H1 (cell line): ENCODE data around the gene CROCC2. TPM values are rescaled to one million over a fixed set of nuclear protein-coding genes. Genes with fewer than 3 reads are reported as not detected.

Experiments used
- CTCF ChIA-PET: fragments of 300-600 bp; sonication (Branson Sonifier 250); formaldehyde crosslinking; loops from one replicate; lab custom pipeline; 2021; ENCODE audit not compliant: partially characterized antibody; lab: Charles Lee
- POLR2A ChIA-PET: fragments of 300-600 bp; sonication (Branson Sonifier 250); formaldehyde crosslinking; loops from one replicate; lab custom pipeline; 2021; ENCODE audit warnings: inconsistent platforms; ENCODE audit not compliant: partially characterized antibody; lab: Charles Lee
- DNase-seq, 2 experiments: peaks; one replicate each; pipeline versions ENCODE4 v3.0.0 to v3.0.0-alpha.2; 2010 to 2022; ENCODE audit warnings: low spot score in 2 of 2, low read depth in 1 of 2, mixed read lengths in 1 of 2
- FAIRE-seq: peaks from 2 replicates; lab custom pipeline; 2011; peaks lifted over from hg19 to GRCh38; lab: Jason Lieb, UNC
- H2AFZ ChIP-seq: 2 replicates; pipeline ENCODE4 v1.8.1; 2012; ENCODE audit warnings: low read length, inconsistent platforms
- H2AK5ac ChIP-seq: 2 replicates; pipeline ENCODE4 v1.6.1; 2013; ENCODE audit warnings: low read depth, low read length
- H2BK120ac ChIP-seq: replicated peaks from 2 replicates; pipeline ENCODE3; 2013; ENCODE audit warnings: low read depth, low read length, inconsistent platforms
- H2BK12ac ChIP-seq: 2 replicates; pipeline ENCODE4 v1.6.1; 2013; ENCODE audit warnings: low read depth, low read length
- H2BK15ac ChIP-seq: 2 replicates; pipeline ENCODE4 v1.6.1; 2013; ENCODE audit warnings: low read length
- H2BK20ac ChIP-seq: 2 replicates; pipeline ENCODE4 v1.6.1; 2013; ENCODE audit warnings: low read length
- H2BK5ac ChIP-seq: 2 replicates; pipeline ENCODE4 v1.6.1; 2013; ENCODE audit warnings: low read depth, low read length
- H3K14ac ChIP-seq: 2 replicates; pipeline ENCODE4 v1.6.1; 2013; ENCODE audit warnings: inconsistent platforms; ENCODE audit not compliant: insufficient read length
- H3K18ac ChIP-seq: 2 replicates; pipeline ENCODE4 v1.6.1; 2013; ENCODE audit warnings: low read length; ENCODE audit errors: extremely low read depth
- H3K23ac ChIP-seq: 2 replicates; pipeline ENCODE4 v1.6.1; 2013; ENCODE audit warnings: inconsistent platforms; ENCODE audit not compliant: insufficient read length
- H3K23me2 ChIP-seq: 2 replicates; pipeline ENCODE4 v1.6.1; 2013; ENCODE audit warnings: low read depth, low read length
- H3K27ac ChIP-seq: 2 replicates; pipeline ENCODE4 v1.6.1; 2011; ENCODE audit warnings: low read depth, low read length, inconsistent platforms
- H3K27me3 ChIP-seq, 4 experiments: replicated peaks in 1 of 4; 1 replicate in 1 of 4; 2 replicates in 3 of 4; pipeline versions ENCODE4 v1.6.1 to v1.8.1; 2011 to 2013; ENCODE audit warnings: low read length in 3 of 4, mild to moderate bottlenecking in 3 of 4, inconsistent platforms in 2 of 4, mixed read lengths in 2 of 4, moderate library complexity in 1 of 4; ENCODE audit not compliant: control insufficient read depth in 3 of 4, insufficient read depth in 3 of 4; ENCODE audit errors: extremely low read depth in 1 of 4
- H3K36me3 ChIP-seq, 4 experiments: 2 replicates each; pipeline versions ENCODE4 v1.6.1 to v1.8.1; 2011 to 2013; ENCODE audit warnings: mild to moderate bottlenecking in 4 of 4, low read length in 3 of 4, moderate library complexity in 2 of 4, control low read depth in 1 of 4, inconsistent platforms in 1 of 4; ENCODE audit not compliant: insufficient read depth in 4 of 4, control insufficient read depth in 2 of 4
- H3K4ac ChIP-seq: replicated peaks from 2 replicates; pipeline ENCODE3; 2013; ENCODE audit warnings: low read length, low read depth, mixed read lengths, inconsistent platforms; ENCODE audit not compliant: insufficient read length
- H3K4me1 ChIP-seq, 4 experiments: replicated peaks in 1 of 4; 1 replicate in 1 of 4; 2 replicates in 3 of 4; pipeline versions ENCODE4 v1.6.1 to v1.8.1; 2011 to 2013; ENCODE audit warnings: low read length in 3 of 4, inconsistent platforms in 2 of 4, mixed read lengths in 1 of 4; ENCODE audit not compliant: insufficient read depth in 4 of 4, control insufficient read depth in 3 of 4
- H3K4me2 ChIP-seq, 2 experiments: 2 replicates each; pipeline versions ENCODE4 v1.6.1 to v1.8.1; 2011 to 2013; ENCODE audit warnings: low read depth in 2 of 2, low read length in 2 of 2, control low read depth in 1 of 2, inconsistent platforms in 1 of 2, mild to moderate bottlenecking in 1 of 2; ENCODE audit not compliant: insufficient read depth in 1 of 2
- H3K4me3 ChIP-seq, 4 experiments: fragments of 200-600, 300-600 bp in 1 of 4; sonication (generic), shearing (Covaris generic), sonication (Bioruptor Twin) in 1 of 4; 2 replicates each; pipeline versions ENCODE4 v1.5.1 to v1.8.1; 2011 to 2016; ENCODE audit warnings: low read length in 4 of 4, low read depth in 3 of 4, control low read depth in 2 of 4, inconsistent platforms in 2 of 4, mild to moderate bottlenecking in 2 of 4, mixed read lengths in 1 of 4, moderate library complexity in 1 of 4; ENCODE audit not compliant: insufficient read depth in 2 of 4; ENCODE audit errors: extremely low read depth in 1 of 4
- H3K56ac ChIP-seq: replicated peaks from 2 replicates; pipeline ENCODE3; 2013; ENCODE audit warnings: low read depth, mild to moderate bottlenecking, mixed read lengths, low read length, inconsistent platforms; ENCODE audit not compliant: insufficient read length
- H3K79me1 ChIP-seq: 2 replicates; pipeline ENCODE4 v1.6.1; 2013; ENCODE audit warnings: low read depth, low read length, control low read depth
- H3K79me2 ChIP-seq, 2 experiments: 2 replicates each; pipeline versions ENCODE4 v1.6.1 to v1.8.1; 2012 to 2013; ENCODE audit warnings: low read length in 2 of 2, mild to moderate bottlenecking in 2 of 2, inconsistent platforms in 1 of 2; ENCODE audit not compliant: insufficient read depth in 2 of 2, control insufficient read depth in 1 of 2
- H3K9ac ChIP-seq, 4 experiments: replicated peaks in 1 of 4; 1 replicate in 1 of 4; 2 replicates in 3 of 4; pipeline versions ENCODE4 v1.6.1 to v1.8.1; 2011 to 2013; ENCODE audit warnings: low read depth in 3 of 4, low read length in 3 of 4, control low read depth in 2 of 4, mild to moderate bottlenecking in 2 of 4, moderate library complexity in 2 of 4, inconsistent platforms in 1 of 4; ENCODE audit errors: extremely low read depth in 1 of 4
- H3K9me3 ChIP-seq, 2 experiments: 2 replicates each; pipeline versions ENCODE4 v1.6.1 to v1.8.1; 2012 to 2013; ENCODE audit warnings: mild to moderate bottlenecking in 2 of 2, moderate library complexity in 2 of 2, control low read depth in 1 of 2, inconsistent platforms in 1 of 2, low read depth in 1 of 2, low read length in 1 of 2, mixed read lengths in 1 of 2; ENCODE audit not compliant: insufficient read depth in 2 of 2
- H4K20me1 ChIP-seq, 2 experiments: replicated peaks in 1 of 2; 2 replicates each; pipeline versions ENCODE3 to v1.8.1; 2011 to 2013; ENCODE audit warnings: inconsistent platforms in 2 of 2, low read length in 2 of 2, mild to moderate bottlenecking in 1 of 2; ENCODE audit not compliant: insufficient read depth in 2 of 2, control insufficient read depth in 1 of 2
- H4K5ac ChIP-seq: 2 replicates; pipeline ENCODE4 v1.6.1; 2013; ENCODE audit warnings: low read length, low read depth, mixed read lengths, inconsistent platforms; ENCODE audit not compliant: insufficient read length
- H4K8ac ChIP-seq: 2 replicates; pipeline ENCODE4 v1.8.0; 2013; ENCODE audit warnings: mild to moderate bottlenecking, moderate library complexity, low read length, inconsistent platforms; ENCODE audit not compliant: insufficient read depth; ENCODE audit errors: extremely low read depth
- H4K91ac ChIP-seq: replicated peaks from 2 replicates; pipeline ENCODE3; 2013; ENCODE audit warnings: low read length, mixed read lengths, inconsistent platforms; ENCODE audit not compliant: insufficient read length
- ATF3 ChIP-seq: IDR thresholded peaks from 2 replicates; pipeline ENCODE4 v1.6.1; 2011; ENCODE audit warnings: low read depth, mild to moderate bottlenecking, low read length; ENCODE audit not compliant: insufficient read depth
- BCL11A ChIP-seq, 2 experiments: IDR thresholded peaks; one replicate each; pipeline ENCODE4 v1.6.1; 2011; ENCODE audit warnings: low read depth in 2 of 2, low read length in 2 of 2, mild to moderate bottlenecking in 2 of 2
- BRCA1 ChIP-seq: IDR thresholded peaks from 2 replicates; pipeline ENCODE4 v1.6.1; 2012; ENCODE audit warnings: low read depth, low read length, improper control_type of control experiment
- CHD2 ChIP-seq: IDR thresholded peaks from 2 replicates; pipeline ENCODE4 v1.6.1; 2012; ENCODE audit warnings: low read length, improper control_type of control experiment
- EGR1 ChIP-seq: IDR thresholded peaks from 2 replicates; pipeline ENCODE4 v1.6.1; 2011; ENCODE audit warnings: low read depth, low read length, borderline replicate concordance
- GTF2F1 ChIP-seq: IDR thresholded peaks from 2 replicates; pipeline ENCODE4 v1.6.1; 2012; ENCODE audit warnings: low read depth, low read length, improper control_type of control experiment, borderline replicate concordance
- HDAC6 ChIP-seq: IDR thresholded peaks from one replicate; pipeline ENCODE4 v1.7.1; 2012; ENCODE audit warnings: low read depth, mild to moderate bottlenecking, inconsistent platforms, low read length, moderate library complexity
- JUND ChIP-seq: IDR thresholded peaks from 2 replicates; pipeline ENCODE4 v1.6.1; 2011; ENCODE audit warnings: mild to moderate bottlenecking, improper control_type of control experiment, low read length
- MAFK ChIP-seq: IDR thresholded peaks from 2 replicates; pipeline ENCODE4 v1.6.1; 2012; ENCODE audit warnings: low read depth, mild to moderate bottlenecking, improper control_type of control experiment, low read length
- RBBP5 ChIP-seq: IDR thresholded peaks from 2 replicates; pipeline ENCODE4 v1.7.1; 2012; ENCODE audit warnings: low read depth, mild to moderate bottlenecking, inconsistent platforms, low read length, moderate library complexity, borderline replicate concordance
- YY1 ChIP-seq: IDR thresholded peaks from 2 replicates; pipeline ENCODE4 v1.6.1; 2011; ENCODE audit warnings: low read depth, mild to moderate bottlenecking, low read length
- WGBS, 2 experiments: shearing (Covaris generic) in 1 of 2; methylation state at CpG; one replicate each; pipeline versions ENCODE4 v1.1.6 to v1.1.7; 2013 to 2015; ENCODE audit warnings: low lambda C conversion rate in 2 of 2, mixed read lengths in 2 of 2, inconsistent platforms in 1 of 2, low coverage in 1 of 2, missing lambda C conversion rate in 1 of 2; ENCODE audit not compliant: insufficient replicate concordance in 2 of 2, insufficient coverage in 1 of 2, insufficient read length in 1 of 2; ENCODE audit errors: extremely low coverage in 1 of 2, missing lambda C conversion rate in 1 of 2; 5-methylcytosine and 5-hydroxymethylcytosine counted together
- polyA plus RNA-seq, 7 experiments: library from polyadenylated mRNA; depleted of rRNA in 3 of 7; stranded (reverse) in 5 of 7; unstranded in 2 of 7; fragments of >200 nt in 5 of 7; fragments of 200-250 nt in 2 of 7; gene quantifications; 1 replicate in 5 of 7; 2 replicates in 1 of 7; 4 replicates in 1 of 7; pipeline versions ENCODE4 v1.2.1 to v1.2.3, GENCODE V29; 2011 to 2013; ENCODE audit warnings: missing spikeins in 2 of 7, mixed read lengths in 2 of 7
- total RNA-seq: library from RNA; stranded (reverse); fragmentation: NEBNext Ultra II Directional; extraction: Animal tissue kit (Norgen Biotek cat#: 25700); gene quantifications from 2 replicates; pipeline ENCODE4 v1.2.1, GENCODE V29; 2021

Gene CROCC2
- total and polyA plus RNA-seq, 2 of the 8 experiments (the other 6 are each of a cell fraction or from before 2014, with no cell fraction given) = not detected

GRCh38 chr2:240891492-240892340 is 14.4 kb upstream of the CROCC2 start:
- no peak overlapping the region for H3K9ac ChIP-seq
- no peaks in the 10 kb centered on the region for H3K27me3 ChIP-seq
- H4K8ac ChIP-seq = no peak overlapping the region
- POLR2A ChIA-PET = interaction anchor here (1.7 kb wide), 1 partner anchor 10 kb away, joined by 6 read pairs; no protein-coding TSS in a partner anchor
- no peak overlapping the region for H2BK5ac ChIP-seq
- H3K27ac ChIP-seq = no peak overlapping the region
- no peak for TF ChIP-seq BCL11A (IDR thresholded peaks at IDR 0.05; ENCODE audit: low read depth in 2 of 2, low read length in 2 of 2)
- TF ChIP-seq ATF3 = no peak
- no peak for TF ChIP-seq CHD2
- no peak for TF ChIP-seq JUND
- TF ChIP-seq EGR1 = no peak
- TF ChIP-seq RBBP5 = no peak
- TF ChIP-seq YY1 = no peak
- no peak for TF ChIP-seq MAFK
- TF ChIP-seq GTF2F1 = no peak
- TF ChIP-seq BRCA1 = no peak
- no peak for TF ChIP-seq HDAC6
- H3K79me1 ChIP-seq = no peaks in the 10 kb centered on the region
- H2AFZ ChIP-seq = no peak overlapping the region
- no peak overlapping the region for H4K5ac ChIP-seq
- H4K91ac ChIP-seq = no peak overlapping the region
- DNase-seq (no peak), FAIRE-seq (no peak)
- H3K4me2 ChIP-seq = no peak overlapping the region
- no peaks in the 10 kb centered on the region for H3K79me2 ChIP-seq
- no peak overlapping the region for H3K4me3 ChIP-seq
- 87% methylated on average over 20 of the region's 20 CpGs; no CpG with 5 or more reads in 1 of the 2 experiments for WGBS, 2 experiments
- H3K56ac ChIP-seq = no peak overlapping the region
- no peak overlapping the region for H3K18ac ChIP-seq
- CTCF ChIA-PET = interaction anchor here (0.9 to 4.4 kb wide), 7 partner anchors 12 to 95 kb away, joined by 3 to 26 read pairs (median 4); no protein-coding TSS in a partner anchor
- H4K20me1 ChIP-seq = no peaks in the 10 kb centered on the region
- H3K23me2 ChIP-seq = no peaks in the 10 kb centered on the region
- no peaks in the 10 kb centered on the region for H3K36me3 ChIP-seq
- no peak overlapping the region for H3K14ac ChIP-seq
- no peak overlapping the region for H2BK15ac ChIP-seq
- no peak overlapping the region for H3K23ac ChIP-seq
- H3K9me3 ChIP-seq = no peaks in the 10 kb centered on the region
- no peak overlapping the region for H2AK5ac ChIP-seq
- H3K4me1 ChIP-seq = peaks cover 0 to 2% (median 0%) of the 10 kb centered on the region in 4 experiments; a peak in 1 of 7 replicates
- H3K4ac ChIP-seq = no peak overlapping the region
- H2BK12ac ChIP-seq = no peak overlapping the region
- H2BK20ac ChIP-seq = no peak overlapping the region
- H2BK120ac ChIP-seq = no peak overlapping the region
